ENCODE data around the gene PDE4D.
"Not testable (repeated sequence)": the region's sequence is repeated elsewhere in the genome, so short reads cannot be mapped to it uniquely, and the experiment has no call there.

PDE4D gene

DNA sequence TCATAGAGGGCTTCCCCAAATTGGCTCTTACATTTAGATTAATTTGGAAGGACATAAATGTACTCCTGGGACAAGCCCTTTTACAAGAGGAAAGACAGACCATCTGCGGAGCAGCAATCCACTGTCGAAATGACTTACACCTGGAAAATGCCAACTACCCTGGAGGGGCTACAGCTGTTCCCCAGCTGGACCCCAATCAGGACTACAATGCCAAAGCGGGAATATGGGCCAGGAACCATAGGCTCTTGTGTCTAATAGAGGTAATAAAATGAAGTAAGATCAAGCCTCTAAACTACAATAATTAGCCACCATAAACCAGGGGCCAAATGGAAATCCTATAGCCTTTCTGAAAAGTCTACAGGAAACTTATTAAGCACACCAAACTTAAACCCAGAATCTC, 581.3 kb downstream of the PDE4D start:
- no peak for DNase-seq

DNA sequence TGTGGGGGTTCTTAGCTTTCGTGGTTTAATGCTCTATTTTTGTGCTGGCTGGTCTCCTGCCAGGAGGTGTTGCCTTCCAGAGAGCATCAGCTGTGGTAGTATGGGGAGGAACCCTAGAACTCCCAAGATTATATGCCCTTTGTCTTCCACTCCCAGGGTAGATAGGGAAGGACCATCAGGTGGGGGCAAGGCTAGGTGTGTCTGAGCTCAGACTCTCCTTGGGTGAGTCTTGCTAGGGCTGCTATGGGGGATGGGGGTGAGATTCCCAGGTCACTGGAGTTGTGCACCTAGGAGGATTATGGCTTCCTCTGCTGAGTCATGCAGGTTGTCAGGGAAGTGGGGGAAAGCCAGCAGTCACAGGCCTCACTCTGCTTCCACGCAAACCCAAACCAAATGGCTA, 584.8 kb downstream of the PDE4D start:
- DNase-seq, result not testable (repeated sequence)

DNA sequence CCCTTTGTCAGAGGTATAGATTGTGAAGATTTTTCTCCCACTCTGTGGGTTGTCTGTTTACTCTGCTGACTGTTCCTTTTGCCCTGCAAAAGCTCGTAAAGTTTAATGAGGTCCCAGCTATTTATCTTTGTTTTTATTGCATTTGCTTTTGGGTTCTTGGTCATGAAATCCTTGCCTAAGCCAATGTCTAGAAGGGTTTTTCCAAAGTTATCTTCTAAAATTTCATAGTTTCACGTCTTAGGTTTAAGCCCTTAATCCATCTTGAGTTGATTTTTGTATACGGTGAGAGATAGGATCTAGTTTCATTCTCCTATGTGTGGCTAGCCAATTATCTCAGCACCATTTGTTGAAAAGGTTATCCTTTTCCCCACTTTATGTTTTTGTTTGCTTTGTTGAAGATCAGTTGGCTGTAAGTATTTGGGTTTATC, 590.2 kb downstream of the PDE4D start:
- not testable (repeated sequence) for DNase-seq

- DNase-seq, result not testable (repeated sequence)
These were observed 591.0 kb downstream of the PDE4D start for GRCh38 chr5:59302509-59302908.

DNA sequence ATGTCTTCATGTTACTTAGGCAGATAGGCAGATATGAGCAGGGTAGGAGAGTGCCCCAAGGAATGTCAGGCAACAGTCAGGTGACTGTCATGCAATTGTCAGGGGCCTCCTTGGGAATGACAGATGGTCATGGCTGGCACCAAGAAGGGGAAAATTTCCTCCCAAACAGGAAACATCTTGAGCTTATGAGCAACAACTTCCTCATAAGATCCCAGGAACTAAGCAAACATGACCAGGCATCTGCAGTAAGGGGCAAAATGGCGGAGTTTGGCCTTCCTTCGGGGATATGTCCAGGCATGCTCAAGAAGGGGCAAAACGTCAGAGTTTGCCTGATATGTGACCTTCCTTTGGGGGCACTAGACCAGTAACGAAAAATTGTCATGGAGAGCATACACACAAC, 591.8 kb downstream of the PDE4D start:
- no peak for DNase-seq

- no peak for DNase-seq
These were observed 592.6 kb downstream of the PDE4D start for GRCh38 chr5:59300930-59301329.

GRCh38 chr5:59299006-59299405, 594.5 kb downstream of the PDE4D start:
- DNase-seq, result no peak

DNA sequence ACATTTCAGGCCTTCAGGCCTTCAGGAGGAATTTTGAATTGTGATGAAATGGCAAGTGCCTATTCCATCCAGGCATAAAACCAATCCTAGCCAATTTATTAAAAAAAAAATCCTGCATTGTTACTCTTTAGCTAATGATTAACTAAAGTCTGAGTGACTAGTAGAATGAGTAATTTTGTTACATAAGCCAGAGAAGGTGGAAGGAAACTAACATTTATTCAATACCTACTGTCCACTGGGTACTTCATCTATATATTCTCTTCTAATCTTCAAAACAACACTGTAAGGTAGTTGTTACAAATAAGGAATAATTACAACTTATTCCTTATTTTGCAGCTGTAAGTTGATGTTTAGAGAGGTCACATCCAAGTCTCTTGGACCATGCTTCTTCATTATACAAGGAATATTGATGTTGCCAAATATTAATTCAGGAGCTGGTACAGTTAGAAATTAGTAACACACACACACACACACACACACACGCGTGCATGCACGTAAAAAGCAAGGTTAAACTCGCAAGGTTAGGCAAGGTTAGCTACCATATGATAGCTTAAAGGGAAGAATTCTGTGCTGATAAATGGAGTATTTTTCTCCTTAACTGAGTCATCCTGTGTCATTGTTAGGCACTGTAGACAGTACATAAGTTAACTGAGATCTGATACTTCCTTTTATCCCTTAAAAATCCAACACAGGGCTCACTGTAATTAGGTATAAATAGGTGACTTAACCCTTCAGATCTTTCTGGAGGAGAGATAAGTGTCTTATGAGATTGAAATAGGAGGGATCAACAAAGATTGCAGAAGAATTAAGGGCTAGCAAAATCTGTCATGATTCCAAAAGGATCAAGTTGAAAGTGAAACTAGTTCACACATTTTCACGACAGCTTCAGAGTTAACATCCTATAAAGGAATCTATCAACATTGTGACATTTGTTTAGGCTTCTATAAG, 596.9 kb downstream of the PDE4D start:
- no peak for DNase-seq

DNA sequence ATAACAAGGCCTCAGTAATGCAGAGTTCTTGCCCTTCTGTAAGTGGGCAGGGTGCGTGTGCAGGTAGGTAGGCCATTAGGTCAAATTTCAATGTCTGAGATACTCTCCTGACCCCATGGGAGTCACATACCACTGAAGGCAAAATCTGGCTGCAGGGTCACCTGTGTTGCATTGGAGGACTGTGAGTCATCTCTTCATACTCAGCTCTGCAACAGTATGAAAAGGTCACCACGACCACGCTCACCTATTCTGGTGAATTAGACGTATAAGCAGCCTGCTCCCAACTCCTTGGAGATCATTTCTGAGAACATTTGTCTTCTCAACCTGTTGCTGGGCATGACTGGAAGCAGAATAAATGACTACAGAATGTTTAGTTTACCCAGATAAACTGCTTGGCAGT, 599.8 kb downstream of the PDE4D start:
- no peak for DNase-seq

DNA sequence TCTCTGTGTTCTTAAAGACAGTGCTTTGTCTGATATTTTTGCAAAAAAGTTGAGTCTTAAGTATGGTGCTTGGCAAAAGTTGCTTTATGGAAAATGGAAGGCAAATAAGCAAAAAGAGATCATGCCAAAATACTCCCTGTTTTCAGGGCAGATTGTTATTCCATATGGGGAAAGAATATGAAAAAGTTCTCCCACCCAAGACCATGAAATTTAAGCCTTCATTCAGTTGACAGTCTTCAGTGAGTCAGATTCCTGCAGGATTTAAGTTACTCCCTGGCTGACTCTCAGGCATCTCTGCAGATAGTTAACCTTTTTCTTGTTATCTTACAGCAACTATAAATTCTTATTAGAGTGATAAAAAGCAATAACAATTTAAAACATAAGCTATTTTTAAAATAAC, 601.6 kb downstream of the PDE4D start:
- no peak for DNase-seq

GRCh38 chr5:59287884-59288283, 605.6 kb downstream of the PDE4D start:
- DNase-seq, result no peak

DNA sequence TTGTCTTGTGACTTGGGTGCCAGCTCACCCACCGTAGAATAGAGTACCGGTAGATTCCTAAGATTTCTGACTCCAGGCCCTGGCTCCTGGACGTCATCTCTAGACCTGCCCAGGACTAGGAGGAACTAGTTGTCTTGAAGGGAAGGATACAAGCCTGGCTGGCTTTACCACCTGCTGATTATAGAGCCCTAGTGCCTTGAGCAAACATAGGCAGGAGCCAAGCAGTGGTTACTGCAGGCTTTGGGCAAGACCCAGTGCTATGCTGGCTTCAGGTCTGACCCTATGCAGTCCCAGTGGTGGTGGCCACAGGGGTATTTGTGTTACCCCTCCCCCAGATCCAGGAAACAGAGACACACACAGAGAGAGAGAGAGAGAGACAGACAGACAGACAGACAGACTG, 606.2 kb downstream of the PDE4D start:
- no peak for DNase-seq

DNA sequence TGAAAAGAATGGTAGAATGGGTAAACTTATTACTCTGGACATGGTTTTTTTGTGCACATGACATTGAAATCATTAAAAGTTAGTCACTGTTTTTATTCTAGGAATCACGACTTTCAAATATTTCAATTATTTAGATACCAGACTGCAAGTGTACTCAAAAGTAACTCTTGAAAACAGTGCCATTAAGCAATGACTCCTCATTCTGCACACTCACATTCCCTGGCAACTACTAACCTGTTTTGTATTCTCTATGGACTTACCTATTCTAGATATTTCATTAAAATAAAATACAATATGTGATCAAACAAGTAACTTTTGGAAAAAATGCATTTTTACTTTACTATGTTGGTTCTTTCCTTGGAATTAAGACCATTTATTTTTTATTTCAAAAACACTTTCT, 607.0 kb downstream of the PDE4D start:
- no peak for DNase-seq

GRCh38 chr5:59285300-59286016, 608.1 kb downstream of the PDE4D start:
- no peak for DNase-seq

DNA sequence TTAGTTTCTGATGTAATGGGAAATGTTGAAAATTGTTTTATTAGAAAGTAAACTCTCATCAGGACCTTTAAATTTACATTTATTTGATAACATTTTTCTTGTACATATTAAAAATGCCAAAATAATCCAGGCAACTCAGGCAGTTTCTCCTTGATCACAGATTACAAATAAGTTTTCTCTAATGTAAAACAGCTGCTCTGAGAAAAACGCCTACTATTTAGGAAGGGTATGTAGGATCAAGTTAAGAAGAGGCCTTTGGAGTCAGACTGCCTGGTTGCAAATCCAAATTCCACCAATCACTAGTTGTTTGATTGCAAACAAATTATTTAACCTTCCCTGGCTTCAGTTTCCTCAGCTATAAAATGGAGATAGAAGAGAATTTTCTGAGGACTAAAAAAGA, 610.8 kb downstream of the PDE4D start:
- DNase-seq, result no peak

DNA sequence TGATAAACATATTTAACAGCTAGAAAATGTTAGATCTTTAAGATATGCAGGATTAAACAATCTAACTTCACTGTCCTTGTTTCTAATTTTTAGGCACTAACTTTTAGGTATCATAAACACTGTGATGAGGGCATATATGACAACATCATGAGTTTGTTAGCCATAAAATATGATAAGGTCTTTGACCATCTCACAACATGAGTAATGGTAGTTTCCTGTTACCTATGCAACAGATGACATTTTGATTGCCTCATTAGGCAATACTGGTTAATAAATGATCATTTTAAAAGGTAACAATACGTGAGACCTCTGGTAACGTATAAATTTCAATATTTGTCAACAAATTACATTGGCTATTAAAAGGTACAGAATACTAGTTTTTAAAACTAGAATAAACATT, 613.5 kb downstream of the PDE4D start:
- DNase-seq, result no peak

DNA sequence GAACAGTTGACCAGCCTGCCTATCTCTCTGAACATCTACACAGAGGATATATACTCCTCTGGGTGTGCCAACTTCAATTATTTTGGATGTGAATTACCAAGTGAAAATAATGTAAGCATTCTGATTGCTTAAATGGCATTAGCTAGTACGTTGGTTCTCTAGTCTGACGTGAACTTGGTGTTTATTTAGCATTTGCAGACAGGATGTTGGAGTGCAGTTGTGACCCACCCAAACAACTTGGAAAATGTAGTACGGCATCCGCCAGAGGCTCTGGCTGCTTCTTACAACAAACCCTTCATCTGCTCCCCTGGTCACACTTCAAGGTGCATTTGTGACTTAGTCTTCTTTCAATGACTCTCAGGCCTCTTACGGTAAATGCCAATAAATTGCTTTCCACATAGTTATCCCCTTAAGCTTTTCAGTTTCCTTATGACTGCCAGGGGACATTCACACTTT, 616.6 kb downstream of the PDE4D start:
- DNase-seq, result no peak

DNA sequence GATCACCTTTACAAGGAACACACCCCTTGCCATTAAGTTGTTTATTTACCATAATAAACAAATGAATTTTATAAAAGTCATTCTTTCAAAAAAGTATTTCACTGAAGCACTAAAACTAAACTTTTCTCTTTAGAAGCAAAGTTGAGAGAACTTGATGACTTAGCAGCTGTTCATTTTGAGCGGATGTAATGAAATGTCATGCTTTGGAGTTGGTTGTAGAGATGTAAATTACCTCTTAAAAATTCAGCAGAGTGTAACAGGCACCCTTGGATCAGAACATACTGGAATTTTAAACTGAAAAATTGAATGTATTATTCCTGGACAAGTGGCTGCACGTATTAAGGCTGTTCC, 617.2 kb downstream of the PDE4D start:
- no peak for DNase-seq

GRCh38 chr5:59275510-59276324, 617.8 kb downstream of the PDE4D start:
- DNase-seq, result no peak

GRCh38 chr5:59275170-59275509, 618.4 kb downstream of the PDE4D start:
- DNase-seq, result no peak

GRCh38 chr5:59274106-59274636, 619.4 kb downstream of the PDE4D start:
- no peak for DNase-seq

- DNase-seq, result no peak
These were observed 620.6 kb downstream of the PDE4D start for GRCh38 chr5:59272809-59273427.
